ENCODE measurements around the gene LRRN2.

LRRN2 gene

GRCh38 chr1:204600203-204600602 lies 85.3 kb downstream of the LRRN2 start:
- no peak for DNase-seq (ENCODE audit: low spot score)

- DNase-seq (ENCODE audit: low spot score) = no peak
These were observed 85.9 kb downstream of the LRRN2 start for GRCh38 chr1:204599596-204599995.

GRCh38 chr1:204599098-204599497 lies 86.4 kb downstream of the LRRN2 start:
- DNase-seq (ENCODE audit: low spot score) = no peak

GRCh38 chr1:204598319-204598969 lies 87.1 kb downstream of the LRRN2 start:
- DNase-seq (ENCODE audit: low spot score) = no peak

DNA sequence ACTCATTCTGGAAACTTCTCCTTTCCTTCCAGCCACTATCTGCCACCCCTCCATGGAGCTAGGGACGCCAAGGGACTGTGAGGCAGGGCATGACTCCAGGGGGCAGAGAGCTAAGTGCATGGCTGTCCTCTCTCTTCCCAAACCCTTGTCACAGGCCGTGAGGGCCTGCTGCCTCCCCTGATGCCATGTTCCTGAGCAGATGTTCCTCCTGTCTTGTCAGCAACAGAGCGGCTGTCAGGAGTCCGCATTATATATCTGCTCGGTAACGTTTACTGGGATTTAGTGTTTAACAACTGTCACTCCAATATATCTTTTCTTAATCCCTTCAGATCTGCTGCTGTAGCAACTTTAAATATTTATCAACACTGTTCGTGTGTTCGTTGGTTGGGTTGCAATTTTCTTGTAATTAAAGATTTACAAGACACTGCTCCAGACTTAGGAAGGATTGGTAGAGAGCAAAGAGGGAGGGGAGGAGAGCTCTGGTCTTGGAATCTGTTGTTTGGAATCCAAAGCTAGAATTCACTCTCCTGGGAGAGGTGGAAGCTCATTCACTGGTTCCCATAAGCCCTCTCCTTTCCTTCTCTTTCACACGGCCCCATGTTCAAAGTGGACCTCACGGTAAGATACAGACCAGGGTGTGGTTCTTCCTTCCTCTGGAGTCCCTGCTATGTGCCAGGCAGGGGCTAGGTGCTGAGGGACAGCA lies 93.1 kb downstream of the LRRN2 start:
- DNase-seq (ENCODE audit: low spot score) = no peak

- no peak for DNase-seq (ENCODE audit: low spot score)
These were observed 94.0 kb downstream of the LRRN2 start for GRCh38 chr1:204591473-204592090.

GRCh38 chr1:204589409-204590038 lies 96.0 kb downstream of the LRRN2 start:
- DNase-seq (ENCODE audit: low spot score) = no peak

DNA sequence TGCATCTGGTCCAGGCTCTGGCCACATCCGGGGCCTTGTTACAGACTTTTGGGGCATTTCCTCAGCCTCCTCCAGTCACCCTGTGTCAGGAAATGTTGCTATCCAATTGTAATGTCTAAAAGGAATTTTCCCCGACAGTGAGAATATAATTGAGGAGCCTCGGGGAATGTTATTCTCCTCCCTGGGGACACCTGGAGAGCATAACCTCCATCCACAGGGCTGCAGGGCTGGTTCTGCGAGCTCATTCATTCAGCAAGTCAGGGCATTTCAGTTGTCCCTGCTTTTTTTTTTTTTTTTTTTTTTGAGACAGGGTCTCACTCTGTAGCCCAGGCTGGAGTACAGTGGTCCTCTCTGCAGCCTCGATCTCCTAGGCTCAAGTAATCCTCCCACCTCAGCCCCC lies 96.7 kb downstream of the LRRN2 start:
- DNase-seq (ENCODE audit: low spot score) = no peak

GRCh38 chr1:204587621-204588020 lies 97.9 kb downstream of the LRRN2 start:
- no peak for DNase-seq (ENCODE audit: low spot score)

- DNase-seq (ENCODE audit: low spot score) = peak; percentile 30
These were observed 100.7 kb downstream of the LRRN2 start for GRCh38 chr1:204584699-204585372.

DNA sequence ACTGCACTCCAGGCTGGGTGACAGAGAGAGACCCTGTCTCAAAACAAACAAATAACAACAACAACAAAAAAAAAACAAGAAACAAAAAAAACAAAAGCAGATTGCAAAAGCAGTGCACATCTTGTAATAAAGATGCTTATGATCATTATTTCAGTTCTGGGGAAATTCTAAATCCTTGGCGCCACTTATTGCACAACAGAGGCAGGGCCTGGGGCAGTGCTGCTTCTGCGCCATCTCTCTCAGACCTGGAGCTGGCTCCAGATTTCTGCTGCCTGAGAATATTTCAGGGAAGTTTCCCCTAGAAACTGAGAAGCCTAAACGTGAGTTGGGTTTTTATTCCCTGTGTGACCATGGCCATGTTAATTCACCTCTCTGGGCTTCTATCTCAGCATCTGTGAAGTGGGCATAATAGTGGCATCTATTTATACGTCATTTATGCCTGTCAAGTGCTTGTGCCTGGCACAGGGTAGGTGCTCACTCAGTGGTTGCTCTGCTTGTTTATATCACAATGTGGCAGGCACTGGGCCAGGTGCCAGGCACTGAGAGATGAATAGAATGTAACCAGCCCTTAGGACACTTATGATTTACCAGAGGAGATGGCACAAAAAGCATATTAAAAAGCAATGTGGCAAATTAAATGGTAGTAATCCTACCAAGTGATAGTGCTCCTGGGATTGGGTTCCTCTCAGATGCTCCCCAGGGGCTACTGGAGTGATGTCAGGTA lies 101.5 kb downstream of the LRRN2 start:
- DNase-seq (ENCODE audit: low spot score) = no peak

DNA sequence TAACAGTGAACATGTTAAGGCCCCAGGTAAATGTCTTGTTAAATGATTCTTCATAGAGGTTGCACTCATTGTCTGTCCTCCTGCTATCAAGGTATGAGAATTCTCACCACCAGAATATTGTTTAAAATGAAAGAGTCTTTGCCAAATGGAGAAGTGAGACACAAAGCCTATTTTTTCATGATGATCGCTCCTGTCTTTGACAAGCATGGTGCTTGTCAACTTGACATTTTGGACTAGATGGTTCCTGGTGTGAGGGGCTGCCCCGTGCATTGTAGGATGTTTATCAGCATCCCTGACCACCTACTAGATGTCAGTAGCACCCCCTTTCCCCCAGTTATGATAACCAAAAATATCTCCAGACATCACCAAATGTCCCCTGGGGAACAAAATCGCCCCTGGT lies 103.8 kb downstream of the LRRN2 start:
- DNase-seq (ENCODE audit: low spot score) = no peak

DNA sequence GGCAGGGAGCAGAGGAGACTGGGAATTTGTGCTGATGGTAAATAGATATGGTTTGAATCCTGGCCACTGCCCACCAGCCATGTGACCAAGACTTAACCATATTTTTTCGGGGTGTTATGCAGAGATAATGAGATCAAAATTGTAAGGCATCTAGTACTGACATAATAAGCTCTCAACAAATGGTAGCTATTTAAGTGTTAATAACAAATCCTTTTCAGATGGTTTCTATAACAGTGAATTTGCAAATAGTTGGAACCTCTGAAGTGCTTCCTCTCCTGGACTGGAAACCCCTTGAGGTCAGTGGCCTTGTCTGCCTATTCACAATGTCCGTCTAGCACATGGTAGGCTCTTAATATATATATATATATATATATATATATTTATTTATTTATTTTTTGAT lies 104.7 kb downstream of the LRRN2 start:
- no peak for DNase-seq (ENCODE audit: low spot score)

- no peak for DNase-seq (ENCODE audit: low spot score)
These were observed 105.9 kb downstream of the LRRN2 start for GRCh38 chr1:204579681-204580080.

- peak; percentile 20 for DNase-seq (ENCODE audit: low spot score)
These were observed 106.5 kb downstream of the LRRN2 start for GRCh38 chr1:204578867-204579664.

DNA sequence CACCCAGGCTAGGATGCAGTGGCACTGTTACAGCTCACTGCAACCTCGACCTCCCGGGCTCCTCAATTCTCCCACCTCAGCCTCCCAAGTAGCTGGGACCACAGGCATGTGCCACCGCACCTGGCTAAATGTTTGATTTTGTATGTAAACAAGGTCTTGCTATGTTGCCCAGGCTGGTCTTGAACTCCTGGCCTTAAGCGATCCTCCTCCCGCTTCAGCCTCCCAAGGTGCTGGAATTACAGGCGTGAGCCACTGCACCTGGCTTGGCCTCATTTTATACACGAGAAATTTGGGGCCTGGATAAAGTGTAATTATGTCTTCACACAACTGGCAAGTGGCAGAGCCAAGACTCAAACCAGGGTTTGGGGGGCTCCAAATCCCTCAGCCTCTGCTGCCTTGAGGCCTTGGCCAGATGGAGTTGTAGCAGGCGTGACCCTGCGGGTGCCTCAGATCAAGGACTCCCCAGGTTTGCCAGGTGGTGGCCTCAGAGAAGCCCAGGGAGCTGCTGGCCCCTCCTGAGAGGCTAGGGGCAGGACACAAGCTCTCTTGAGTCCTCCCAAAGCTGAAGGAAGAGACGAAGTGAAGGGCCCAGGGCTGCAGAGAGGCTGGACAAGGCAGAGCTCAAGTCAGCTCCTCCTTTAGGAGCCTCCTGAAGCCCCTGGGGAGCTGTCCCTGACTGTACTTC lies 107.6 kb downstream of the LRRN2 start:
- DNase-seq (ENCODE audit: low spot score) = no peak

GRCh38 chr1:204576422-204576821 lies 109.1 kb downstream of the LRRN2 start:
- DNase-seq (ENCODE audit: low spot score) = no peak

GRCh38 chr1:204575221-204576190 lies 110.0 kb downstream of the LRRN2 start:
- DNase-seq (ENCODE audit: low spot score) = no peak

DNA sequence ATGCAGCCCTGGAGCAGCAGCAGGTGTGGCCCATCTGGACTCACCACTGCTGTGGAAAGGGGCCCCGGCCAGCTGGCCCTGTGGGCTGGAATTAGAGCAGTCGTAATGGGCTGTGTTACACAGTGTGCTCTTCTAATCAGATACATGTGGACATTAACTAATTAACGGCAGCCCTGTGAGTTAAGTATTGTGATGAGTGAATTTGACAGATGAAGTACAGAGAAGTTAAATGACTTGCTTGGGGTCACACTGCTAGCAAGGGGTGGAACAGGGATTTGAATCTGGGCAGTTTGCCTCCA lies 110.7 kb downstream of the LRRN2 start:
- no peak for DNase-seq (ENCODE audit: low spot score)

All from CD4-positive, alpha-beta T cell treated with Interleukin-2 at 100 ng/mL for 4 hours (primary cell).